SKM-1 treated with dmso at 0.1 percent for 144 hours (cell line): ENCODE results near the gene ZNF25.
"Not testable (repeated sequence)": the region's sequence is repeated elsewhere in the genome, so short reads cannot be mapped to it uniquely, and the experiment has no call there.

Source experiments
- DNase-seq: peaks from one replicate; lab custom pipeline; 2025; ENCODE audit not compliant: unreplicated experiment; lab: John Stamatoyannopoulos, UW

The ZNF25 gene

GRCh38 chr10:37976091-37976879 lies at the start of gene ZNF25:
TSS of gene ZNF25 (minus strand) at chr10:37976647. CDS start at chr10:37971722, 4,925 bp downstream.
- DNase-seq = peak; percentile 92

- peak; percentile 2 for DNase-seq
These were observed 48.8 kb upstream of the ZNF25 start for GRCh38 chr10:38025283-38025682.

GRCh38 chr10:38019124-38019523 lies 42.7 kb upstream of the ZNF25 start:
- not testable (repeated sequence) for DNase-seq

GRCh38 chr10:38016354-38016753 lies 39.9 kb upstream of the ZNF25 start:
- no peak for DNase-seq

GRCh38 chr10:38010119-38010903 lies 33.9 kb upstream of the ZNF25 start, which contains the start of gene ZNF33A:
TSS of gene ZNF33A (plus strand) at chr10:38010675. CDS start at chr10:38012342, 1,667 bp downstream.
- peak; percentile 46 for DNase-seq

- peak; percentile 24 for DNase-seq
These were observed 31.5 kb upstream of the ZNF25 start for GRCh38 chr10:38007991-38008390.

- no peak for DNase-seq
These were observed 31.1 kb upstream of the ZNF25 start for GRCh38 chr10:38007551-38007950.

GRCh38 chr10:38003588-38003987 lies 27.1 kb upstream of the ZNF25 start:
- no peak for DNase-seq

- DNase-seq = no peak
These were observed 26.6 kb upstream of the ZNF25 start for GRCh38 chr10:38003026-38003425.

GRCh38 chr10:38000474-38000873 lies 24.0 kb upstream of the ZNF25 start:
- not testable (repeated sequence) for DNase-seq

- not testable (repeated sequence) for DNase-seq
These were observed 22.5 kb upstream of the ZNF25 start for GRCh38 chr10:37998920-37999319.

- no peak for DNase-seq
These were observed 15.6 kb upstream of the ZNF25 start for GRCh38 chr10:37992083-37992482.

GRCh38 chr10:37991655-37992054 lies 15.2 kb upstream of the ZNF25 start:
- no peak for DNase-seq

GRCh38 chr10:37976880-37977203 lies 395 bp upstream of the ZNF25 start:
- no peak for DNase-seq

GRCh38 chr10:37975401-37975991 lies 951 bp downstream of the ZNF25 start:
- no peak for DNase-seq

GRCh38 chr10:37972396-37972795 lies 4.1 kb downstream of the ZNF25 start:
- no peak for DNase-seq

GRCh38 chr10:37965006-37965405 lies 11.4 kb downstream of the ZNF25 start:
- no peak for DNase-seq

GRCh38 chr10:37960591-37961137 lies 15.8 kb downstream of the ZNF25 start:
- DNase-seq = no peak

GRCh38 chr10:37957841-37958240 lies 18.6 kb downstream of the ZNF25 start:
- no peak for DNase-seq

- no peak for DNase-seq
These were observed 23.5 kb downstream of the ZNF25 start for GRCh38 chr10:37952926-37953325.

- DNase-seq = no peak
These were observed 24.2 kb downstream of the ZNF25 start for GRCh38 chr10:37952043-37952755.
